Stomach (tissue), 4 donors: ENCODE measurements around the gene GPR32.

Experiments
- CTCF ChIP-seq, 7 experiments: fragments of 450-650 bp in 4 of 7; fragments of 200-600 bp in 3 of 7; sonication (generic) in 3 of 7; IDR thresholded peaks; one replicate each; pipeline ENCODE4 v1.5.1; 2016 to 2019; ENCODE audit warnings: antibody characterized with exemption in 7 of 7, control low read depth in 2 of 7, mild to moderate bottlenecking in 1 of 7
- POLR2AphosphoS5 ChIP-seq, 3 donors: sonication (generic); formaldehyde crosslinking; IDR thresholded peaks; one replicate each; pipeline ENCODE4 v1.6.1; 2016; ENCODE audit warnings: antibody characterized with exemption in 3 of 3

- TF ChIP-seq CTCF (IDR thresholded peaks at IDR 0.05), result no peak
- no peak for TF ChIP-seq POLR2AphosphoS5 (IDR thresholded peaks at IDR 0.05)
Observed at GRCh38 chr19:50797781-50798658, 27.8 kb downstream of the GPR32 start.
